Breast epithelium (tissue), 4 donors: Measurements from ENCODE around the gene RBM48. TPM values are rescaled to one million over a fixed set of nuclear protein-coding genes. Genes with fewer than 3 reads are reported as not detected.

Source experiments
- DNase-seq, 2 donors: peaks; one replicate each; pipeline ENCODE4 v3.0.0-alpha.2; 2019; ENCODE audit warnings: low spot score in 2 of 2
- H3K27ac ChIP-seq, 2 donors: fragments of 200-600 bp; sonication (generic) in 1 of 2; one replicate each; pipeline ENCODE4 v1.5.1; 2016 to 2019; ENCODE audit warnings: mild to moderate bottlenecking in 1 of 2
- H3K27me3 ChIP-seq, 2 donors: fragments of 200-600 bp; sonication (generic) in 1 of 2; one replicate each; pipeline versions ENCODE4 v1.5.1 to v1.6.0; 2017 to 2019; ENCODE audit warnings: control low read depth in 1 of 2, mild to moderate bottlenecking in 1 of 2
- H3K36me3 ChIP-seq: fragments of 200-600 bp; one replicate; pipeline ENCODE4 v1.5.1; 2019
- H3K4me1 ChIP-seq, 2 donors: fragments of 200-600 bp; sonication (generic); one replicate each; pipeline ENCODE4 v1.5.1; 2016 to 2019; ENCODE audit warnings: control low read depth in 1 of 2
- H3K4me3 ChIP-seq, 3 donors: fragments of 200-600 bp; sonication (generic); 1 replicate in 2 of 3; 2 replicates in 1 of 3; pipeline ENCODE4 v1.5.1; 2016 to 2019; ENCODE audit warnings: mild to moderate bottlenecking in 3 of 3, moderate library complexity in 2 of 3
- H3K9me3 ChIP-seq, 2 donors: fragments of 200-600 bp; sonication (generic) in 1 of 2; one replicate each; pipeline ENCODE4 v1.5.1; 2016 to 2019; ENCODE audit warnings: control low read depth in 1 of 2
- POLR2A ChIP-seq: fragments of 450-650 bp; IDR thresholded peaks from one replicate; pipeline ENCODE4 v1.6.1; 2016; ENCODE audit warnings: antibody characterized with exemption, mild to moderate bottlenecking, moderate library complexity
- POLR2AphosphoS5 ChIP-seq, 3 donors: sonication (generic); formaldehyde crosslinking; IDR thresholded peaks; one replicate each; pipeline ENCODE4 v1.6.1; 2017; ENCODE audit warnings: antibody characterized with exemption in 3 of 3
- intact Hi-C: fragments of 100-400 bp; cut with DNase I; formaldehyde crosslinking; loops from one replicate; pipeline ENCODE4 v1.15.1; 2023; ENCODE audit warnings: low total_unique reads
- total RNA-seq, 3 donors: library from RNA; depleted of rRNA; stranded (reverse); fragments of >200 nt; gene quantifications; one replicate each; pipeline ENCODE4 v1.1.0, GENCODE V29; 2016
- TF ChIP-seq, protein P1 (sequence below), 3 donors: fragments of 450-650 bp; IDR thresholded peaks; one replicate each; pipeline ENCODE4 v1.5.1; 2016 to 2017; ENCODE audit warnings: antibody characterized with exemption in 3 of 3, mild to moderate bottlenecking in 3 of 3, moderate library complexity in 3 of 3

RBM48 gene
- total RNA-seq, 3 donors from 2014 or later, result 10.8 to 18.7 (median 12.0) TPM

DNA sequence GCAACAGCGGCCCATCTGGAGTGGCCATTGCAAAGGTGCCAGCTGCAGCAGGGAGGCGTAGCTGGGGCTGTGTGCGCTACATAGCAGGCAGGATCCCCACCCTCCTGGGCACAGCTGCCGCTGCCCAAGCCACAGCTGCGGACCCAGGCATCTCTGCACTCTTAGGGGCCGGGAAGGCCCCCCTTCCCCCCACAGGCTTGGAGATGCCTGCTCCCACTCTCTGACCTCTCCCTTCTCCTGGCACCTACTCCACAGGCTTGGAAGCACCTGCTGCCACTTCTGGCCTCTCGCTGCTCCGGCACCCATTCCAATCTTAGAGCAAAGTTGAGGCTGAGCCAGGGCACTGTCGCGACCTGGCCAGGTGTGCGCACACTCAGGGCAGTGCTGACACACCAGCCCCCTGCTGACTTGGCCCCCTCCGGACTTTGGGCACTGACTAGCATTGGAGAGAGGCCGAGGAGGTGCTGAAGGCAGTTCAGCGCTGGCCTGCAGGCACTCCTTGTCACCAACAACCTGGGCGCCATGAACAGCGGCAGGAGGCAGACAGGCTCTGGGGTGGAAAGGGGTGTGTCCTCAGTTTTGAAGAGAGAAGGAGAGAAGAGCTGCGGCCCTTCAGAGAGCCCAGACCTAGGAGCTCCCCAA, 18.4 kb downstream of the RBM48 start:
- H3K27me3 ChIP-seq, result no peaks in the 10 kb centered on the region
- no peaks in the 10 kb centered on the region for H3K36me3 ChIP-seq
- no peak overlapping the region for H3K27ac ChIP-seq
- no peaks in the 10 kb centered on the region for H3K4me1 ChIP-seq
- H3K9me3 ChIP-seq, result no peaks in the 10 kb centered on the region
- no peak for DNase-seq
- TF ChIP-seq, protein P1, sequence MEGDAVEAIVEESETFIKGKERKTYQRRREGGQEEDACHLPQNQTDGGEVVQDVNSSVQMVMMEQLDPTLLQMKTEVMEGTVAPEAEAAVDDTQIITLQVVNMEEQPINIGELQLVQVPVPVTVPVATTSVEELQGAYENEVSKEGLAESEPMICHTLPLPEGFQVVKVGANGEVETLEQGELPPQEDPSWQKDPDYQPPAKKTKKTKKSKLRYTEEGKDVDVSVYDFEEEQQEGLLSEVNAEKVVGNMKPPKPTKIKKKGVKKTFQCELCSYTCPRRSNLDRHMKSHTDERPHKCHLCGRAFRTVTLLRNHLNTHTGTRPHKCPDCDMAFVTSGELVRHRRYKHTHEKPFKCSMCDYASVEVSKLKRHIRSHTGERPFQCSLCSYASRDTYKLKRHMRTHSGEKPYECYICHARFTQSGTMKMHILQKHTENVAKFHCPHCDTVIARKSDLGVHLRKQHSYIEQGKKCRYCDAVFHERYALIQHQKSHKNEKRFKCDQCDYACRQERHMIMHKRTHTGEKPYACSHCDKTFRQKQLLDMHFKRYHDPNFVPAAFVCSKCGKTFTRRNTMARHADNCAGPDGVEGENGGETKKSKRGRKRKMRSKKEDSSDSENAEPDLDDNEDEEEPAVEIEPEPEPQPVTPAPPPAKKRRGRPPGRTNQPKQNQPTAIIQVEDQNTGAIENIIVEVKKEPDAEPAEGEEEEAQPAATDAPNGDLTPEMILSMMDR (IDR thresholded peaks at IDR 0.05), result no peak
- intact Hi-C loops, result no loop called here
- no peak overlapping the region for H3K4me3 ChIP-seq

DNA sequence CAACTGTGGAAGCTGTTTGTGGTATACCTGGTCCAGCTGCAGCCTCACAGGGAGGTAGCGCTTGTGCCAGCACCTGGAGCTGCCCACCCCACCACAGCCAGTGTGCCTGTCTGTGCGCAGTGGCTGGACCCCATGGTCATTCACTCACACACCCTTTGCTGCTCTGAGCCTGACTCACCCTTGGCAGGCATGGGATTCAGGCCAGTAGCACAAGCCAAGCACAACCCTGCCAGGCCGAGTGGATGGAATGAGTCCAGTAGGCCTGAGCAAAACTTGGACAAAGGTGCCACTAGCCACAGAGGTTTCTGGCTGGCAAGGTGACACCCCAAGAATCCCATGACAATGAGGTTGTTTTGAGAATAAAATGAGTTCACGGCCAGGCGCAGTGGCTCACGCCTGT, 19.0 kb downstream of the RBM48 start:
- no peaks in the 10 kb centered on the region for H3K36me3 ChIP-seq
- H3K9me3 ChIP-seq, result no peaks in the 10 kb centered on the region
- H3K27me3 ChIP-seq, result no peaks in the 10 kb centered on the region
- H3K4me3 ChIP-seq, result no peak overlapping the region
- H3K27ac ChIP-seq, result no peak overlapping the region
- intact Hi-C loops, result no loop called here
- no peak for DNase-seq
- TF ChIP-seq POLR2AphosphoS5 (IDR thresholded peaks at IDR 0.05) (no peak), POLR2A (no peak)
- TF ChIP-seq, protein P1 (IDR thresholded peaks at IDR 0.05), result no peak
- no peaks in the 10 kb centered on the region for H3K4me1 ChIP-seq

DNA sequence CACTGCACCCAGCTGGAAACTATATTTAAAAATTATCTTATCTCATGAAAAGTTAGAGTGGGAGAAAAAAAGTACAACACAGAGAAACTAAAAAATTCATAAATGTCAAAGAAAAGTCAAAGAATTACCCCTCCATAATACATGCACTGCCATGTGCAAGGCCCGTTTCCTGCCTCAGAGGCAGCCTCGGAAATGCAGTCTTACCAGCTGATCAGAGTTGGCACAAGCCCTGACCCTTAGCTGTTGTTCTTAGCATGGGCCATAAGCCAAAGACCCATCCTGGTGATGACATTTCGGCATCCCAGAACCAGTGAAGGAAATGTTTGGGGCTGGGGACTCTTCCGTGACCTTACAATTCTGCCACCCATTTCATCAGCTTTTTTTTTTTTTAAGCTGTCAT, 21.6 kb downstream of the RBM48 start:
- Histone ChIP-seq H3K27me3 (no peaks in the 10 kb centered on the region), H3K4me3 (no peak overlapping the region), H3K4me1 (no peaks in the 10 kb centered on the region), H3K9me3 (no peaks in the 10 kb centered on the region), H3K36me3 (no peaks in the 10 kb centered on the region), H3K27ac (no peak overlapping the region)
- DNase-seq, result no peak
- TF ChIP-seq POLR2AphosphoS5 (IDR thresholded peaks at IDR 0.05) (no peak), POLR2A (no peak)
- TF ChIP-seq, protein P1 (IDR thresholded peaks at IDR 0.05), result no peak
- intact Hi-C loops, result no loop called here

DNA sequence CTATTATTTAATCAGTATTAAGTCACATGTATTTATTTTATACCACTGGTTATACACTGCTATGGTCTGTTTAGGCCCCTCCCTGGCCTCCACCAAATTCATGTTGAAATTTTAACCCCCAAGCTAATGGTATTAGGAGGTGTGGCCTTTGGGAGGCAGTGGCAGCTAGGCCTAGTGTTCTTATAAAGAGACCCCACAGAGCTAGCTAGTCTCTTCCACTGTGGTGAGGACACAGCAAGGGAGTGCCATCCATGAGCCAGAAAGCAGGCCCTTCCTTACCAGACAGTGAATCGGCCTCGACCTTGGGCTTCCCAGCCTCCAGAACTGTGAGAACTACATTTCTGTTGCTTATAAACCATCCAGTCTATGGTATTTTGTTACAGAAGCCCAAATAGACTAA, 28.7 kb downstream of the RBM48 start:
- H3K27me3 ChIP-seq, result no peaks in the 10 kb centered on the region
- H3K4me1 ChIP-seq, result no peaks in the 10 kb centered on the region
- no peaks in the 10 kb centered on the region for H3K9me3 ChIP-seq
- H3K4me3 ChIP-seq, result no peak overlapping the region
- DNase-seq, result no peak
- intact Hi-C loops, result no loop called here
- no peak overlapping the region for H3K27ac ChIP-seq
- no peaks in the 10 kb centered on the region for H3K36me3 ChIP-seq
- TF ChIP-seq POLR2A (no peak), POLR2AphosphoS5 (IDR thresholded peaks at IDR 0.05) (no peak)
- TF ChIP-seq, protein P1 (IDR thresholded peaks at IDR 0.05), result no peak

DNA sequence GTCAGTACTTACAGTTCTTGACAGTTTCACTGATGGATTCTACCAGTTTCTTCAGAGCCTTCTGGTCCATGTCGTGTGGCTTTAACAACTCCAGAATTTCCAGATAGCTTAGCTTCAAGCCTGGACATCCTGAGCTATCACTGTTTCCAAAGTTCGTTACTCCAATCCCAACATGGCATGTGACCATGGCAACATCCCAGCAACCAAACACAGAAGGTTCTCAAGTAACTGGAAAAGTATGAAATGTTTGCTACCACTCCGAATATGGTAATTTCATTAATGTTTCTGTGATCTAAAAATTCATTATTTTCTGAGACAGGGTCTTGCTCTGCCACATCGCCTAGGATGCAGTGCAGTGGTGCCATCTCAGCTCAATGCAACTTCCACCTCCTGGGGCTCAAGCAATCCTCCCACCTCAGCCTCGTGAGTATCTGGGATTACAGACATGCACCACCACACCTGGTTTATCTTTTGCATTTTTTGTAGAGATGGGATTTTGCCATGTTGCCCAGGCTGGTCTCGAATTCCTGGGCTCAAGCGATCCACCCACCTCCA, 29.3 kb downstream of the RBM48 start:
- Histone ChIP-seq H3K4me1 (no peaks in the 10 kb centered on the region), H3K4me3 (no peak overlapping the region), H3K27ac (no peak overlapping the region), H3K9me3 (no peaks in the 10 kb centered on the region), H3K36me3 (no peaks in the 10 kb centered on the region), H3K27me3 (no peaks in the 10 kb centered on the region)
- TF ChIP-seq POLR2AphosphoS5 (IDR thresholded peaks at IDR 0.05) (no peak), POLR2A (no peak)
- TF ChIP-seq, protein P1 (IDR thresholded peaks at IDR 0.05), result no peak
- intact Hi-C loops, result no loop called here
- no peak for DNase-seq
